HEK293 (cell line): ENCODE data around the gene BCAT1.

ENCODE experiments used
- CTCF ChIP-seq: fragments of 450-650 bp; formaldehyde crosslinking; IDR thresholded peaks from 2 replicates; pipeline ENCODE4 v1.5.1; 2016; ENCODE audit warnings: missing biosample characterization, missing genetic modification characterization
- REPIN1 ChIP-seq: fragments of 450-650 bp; formaldehyde crosslinking; IDR thresholded peaks from 2 replicates; pipeline ENCODE4 v1.5.1; 2017; ENCODE audit warnings: missing biosample characterization, missing genetic modification characterization, low read depth
- ZBTB6 ChIP-seq: fragments of 450-650 bp; formaldehyde crosslinking; IDR thresholded peaks from 2 replicates; pipeline ENCODE4 v1.5.1; 2017; ENCODE audit warnings: missing biosample characterization, missing genetic modification characterization
- ZNF37A ChIP-seq: fragments of 450-650 bp; IDR thresholded peaks from 2 replicates; pipeline ENCODE4 v1.5.1; 2018; ENCODE audit warnings: missing biosample characterization, missing genetic modification characterization
- ZNF394 ChIP-seq: fragments of 450-650 bp; formaldehyde crosslinking; IDR thresholded peaks from 2 replicates; pipeline ENCODE4 v1.5.1; 2016; ENCODE audit warnings: missing biosample characterization, missing genetic modification characterization, mild to moderate bottlenecking, moderate library complexity, borderline replicate concordance
- ZNF600 ChIP-seq: fragments of 450-650 bp; formaldehyde crosslinking; IDR thresholded peaks from 2 replicates; pipeline ENCODE4 v1.5.1; 2016; ENCODE audit warnings: missing biosample characterization, missing genetic modification characterization
- ZNF629 ChIP-seq: fragments of 450-650 bp; formaldehyde crosslinking; IDR thresholded peaks from 2 replicates; pipeline ENCODE4 v1.5.1; 2017; ENCODE audit warnings: missing biosample characterization, missing genetic modification characterization

GRCh38 chr12:24907464-24907863, 41.4 kb downstream of the BCAT1 start:
- no peak for TF ChIP-seq ZBTB6
- TF ChIP-seq CTCF: no peak
- no peak for TF ChIP-seq ZNF629 (tag by site-specific recombination)
- no peak for TF ChIP-seq ZNF600
- no peak for TF ChIP-seq REPIN1
- TF ChIP-seq ZNF37A: no peak
- TF ChIP-seq ZNF394 (tag by site-specific recombination): no peak
